Skin epidermis (tissue), 12 donors: ENCODE results near the gene DNMBP.
"Not testable (repeated sequence)": the region's sequence is repeated elsewhere in the genome, so short reads cannot be mapped to it uniquely, and the experiment has no call there.

Experiments used
- H3K27ac ChIP-seq, 21 experiments: fragments of 200-600 bp; sonication (generic) in 11 of 21; one replicate each; pipeline ENCODE4 v1.5.0; 2020; ENCODE audit warnings: mild to moderate bottlenecking in 3 of 21, inconsistent platforms in 2 of 21, moderate library complexity in 2 of 21
- H3K4me3 ChIP-seq, 7 experiments: fragments of 200-600 bp; sonication (generic) in 2 of 7; one replicate each; pipeline ENCODE4 v1.5.0; 2020; ENCODE audit warnings: inconsistent platforms in 2 of 7, mild to moderate bottlenecking in 2 of 7, moderate library complexity in 1 of 7

The DNMBP gene

GRCh38 chr10:99888622-99889021, 121.1 kb downstream of the DNMBP start:
- H3K27ac ChIP-seq, result peak overlapping the region in 1 of 21 experiments; percentile 49

GRCh38 chr10:99883523-99883922, 126.2 kb downstream of the DNMBP start:
- no peak overlapping the region for H3K27ac ChIP-seq
- H3K4me3 ChIP-seq, result no peak overlapping the region

More at GRCh38 chr10:99888622-99889021, 121.1 kb downstream of the DNMBP start:
- no peak overlapping the region for H3K4me3 ChIP-seq

GRCh38 chr10:99881371-99881770, 128.4 kb downstream of the DNMBP start:
- H3K4me3 ChIP-seq, result no peak overlapping the region
- H3K27ac ChIP-seq, result no peak overlapping the region

GRCh38 chr10:99880080-99880835, 129.5 kb downstream of the DNMBP start:
- no peak overlapping the region for H3K27ac ChIP-seq
- H3K4me3 ChIP-seq, result no peak overlapping the region

GRCh38 chr10:99875473-99875872, 134.3 kb downstream of the DNMBP start:
- no peak overlapping the region for H3K27ac ChIP-seq
- H3K4me3 ChIP-seq, result no peak overlapping the region

GRCh38 chr10:99874341-99875085, 135.2 kb downstream of the DNMBP start:
- Histone ChIP-seq H3K27ac (no peak overlapping the region), H3K4me3 (no peak overlapping the region)

- Histone ChIP-seq H3K4me3 (no peak overlapping the region), H3K27ac (no peak overlapping the region)
Observed at GRCh38 chr10:99873846-99874245, 135.9 kb downstream of the DNMBP start.

GRCh38 chr10:99872367-99873162, 137.2 kb downstream of the DNMBP start:
- no peak overlapping the region for H3K27ac ChIP-seq
- no peak overlapping the region for H3K4me3 ChIP-seq

- Histone ChIP-seq H3K4me3 (no peak overlapping the region), H3K27ac (no peak overlapping the region)
Observed at GRCh38 chr10:99870123-99870730, 139.5 kb downstream of the DNMBP start.

GRCh38 chr10:99869581-99870122, 140.1 kb downstream of the DNMBP start:
- Histone ChIP-seq H3K27ac (no peak overlapping the region), H3K4me3 (no peak overlapping the region)

GRCh38 chr10:99867250-99867649, 142.5 kb downstream of the DNMBP start:
- H3K4me3 ChIP-seq, H3K27ac ChIP-seq: not testable (repeated sequence)

GRCh38 chr10:99863535-99864240, 146.1 kb downstream of the DNMBP start:
- not testable (repeated sequence) for H3K27ac ChIP-seq, H3K4me3 ChIP-seq

- no peak overlapping the region for H3K27ac ChIP-seq
- H3K4me3 ChIP-seq, result no peak overlapping the region
Observed at GRCh38 chr10:99860466-99860865, 149.3 kb downstream of the DNMBP start.

- Histone ChIP-seq H3K27ac (no peak overlapping the region), H3K4me3 (no peak overlapping the region)
Observed at GRCh38 chr10:99859585-99859984, 150.2 kb downstream of the DNMBP start.

GRCh38 chr10:99858849-99859248, 150.9 kb downstream of the DNMBP start:
- Histone ChIP-seq H3K27ac (no peak overlapping the region), H3K4me3 (no peak overlapping the region)

GRCh38 chr10:99855479-99856071, 154.2 kb downstream of the DNMBP start:
- Histone ChIP-seq H3K27ac (no peak overlapping the region), H3K4me3 (no peak overlapping the region)

- H3K4me3 ChIP-seq, result no peak overlapping the region
- no peak overlapping the region for H3K27ac ChIP-seq
Observed at GRCh38 chr10:99854860-99855259, 154.9 kb downstream of the DNMBP start.

GRCh38 chr10:99853655-99854054, 156.1 kb downstream of the DNMBP start:
- Histone ChIP-seq H3K4me3 (no peak overlapping the region), H3K27ac (no peak overlapping the region)
